ENCODE results near the gene ACP2.
A peak's percentile ranks its signal among the peaks of the same experiment; 100 is the strongest.

ACP2 gene

DNA sequence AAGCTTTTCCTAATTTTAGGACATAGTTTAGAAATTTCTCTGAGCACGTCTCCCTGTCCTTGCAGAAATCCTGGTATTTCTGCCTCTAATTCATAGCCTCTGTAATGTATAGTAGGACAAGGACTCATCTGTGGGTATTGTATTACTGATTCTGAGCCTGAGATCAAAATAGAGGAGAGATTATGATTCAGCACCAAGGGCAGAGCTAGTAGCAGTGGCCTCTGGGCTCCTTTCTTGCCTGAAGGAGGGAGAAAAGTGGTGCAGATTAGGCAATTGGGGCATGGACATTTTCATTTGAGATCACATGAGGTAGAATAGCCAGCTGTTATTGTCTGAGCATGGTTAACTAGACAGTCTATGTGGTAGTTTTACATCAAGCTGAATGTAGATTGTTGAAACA lies 24.1 kb upstream of the ACP2 start:
- Mint-ChIP-seq H3K4me1 (ENCODE audit: low read depth) (peaks cover 50% of the 10 kb centered on the region), H3K4me3 (peak overlapping the region; percentile 87), H3K9me3 (ENCODE audit: low read depth) (no peaks in the 10 kb centered on the region), H3K36me3 (no peaks in the 10 kb centered on the region), H3K27ac (peak overlapping the region; percentile 82), H3K27me3 (no peaks in the 10 kb centered on the region)

- Mint-ChIP-seq H3K4me1 (ENCODE audit: low read depth) (peaks cover 51% of the 10 kb centered on the region), H3K4me3 (peak overlapping the region; percentile 87), H3K36me3 (no peaks in the 10 kb centered on the region), H3K27me3 (no peaks in the 10 kb centered on the region), H3K9me3 (ENCODE audit: low read depth) (no peaks in the 10 kb centered on the region), H3K27ac (peak overlapping the region; percentile 85)
Observed at GRCh38 chr11:47271961-47272661, 23.5 kb upstream of the ACP2 start.

GRCh38 chr11:47271328-47271727 lies 22.7 kb upstream of the ACP2 start:
- Mint-ChIP-seq H3K4me3 (peak overlapping the region; percentile 87), H3K36me3 (no peaks in the 10 kb centered on the region), H3K4me1 (ENCODE audit: low read depth) (peaks cover 51% of the 10 kb centered on the region), H3K27me3 (no peaks in the 10 kb centered on the region), H3K9me3 (ENCODE audit: low read depth) (no peaks in the 10 kb centered on the region), H3K27ac (peak overlapping the region; percentile 85)

DNA sequence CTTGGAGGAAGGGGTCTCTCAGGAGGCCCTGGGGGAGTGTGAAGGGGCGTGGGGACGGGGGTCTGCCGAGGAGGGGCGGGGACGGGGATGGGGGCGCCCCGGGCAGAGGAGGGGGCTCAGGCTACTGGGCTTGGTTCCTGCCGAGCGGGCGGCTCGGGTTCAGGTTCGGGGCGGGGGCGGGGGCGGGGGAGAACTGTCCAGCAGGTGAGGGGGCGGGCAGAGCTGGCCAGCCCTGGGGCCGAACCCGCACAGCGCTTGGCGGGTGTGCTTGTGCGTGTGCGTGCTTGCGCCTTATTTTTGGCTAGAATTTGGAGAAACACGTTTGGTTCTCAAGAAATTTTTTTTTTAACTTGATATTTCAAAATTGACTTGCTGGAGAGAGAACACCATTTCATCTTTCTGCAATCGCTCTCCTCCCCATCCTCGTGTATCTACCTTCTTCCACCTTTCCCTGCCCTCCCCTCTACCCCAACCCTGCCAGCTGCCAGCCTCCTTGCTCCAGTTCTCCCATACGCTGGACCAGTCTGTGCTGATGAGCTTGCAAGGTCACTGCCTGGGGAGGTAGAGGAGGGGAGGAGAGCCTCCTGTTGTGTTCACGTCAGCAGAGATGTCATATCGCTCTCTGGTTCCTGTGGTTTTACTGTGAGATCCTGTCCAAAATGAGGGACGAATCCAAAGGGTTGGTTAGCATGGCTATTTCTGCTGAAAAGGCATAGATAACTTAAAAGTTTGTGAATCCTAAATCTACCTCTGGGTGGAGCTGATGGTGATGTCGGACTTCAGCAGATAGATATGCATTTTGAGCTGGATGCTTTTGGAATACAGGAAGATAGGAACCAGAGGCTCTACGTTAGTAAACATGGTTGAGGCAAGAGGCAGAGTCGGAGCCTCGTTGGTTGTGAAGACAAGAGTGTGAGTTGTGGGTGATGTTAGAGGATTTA lies 22.0 kb upstream of the ACP2 start:
- Mint-ChIP-seq H3K4me3 (peak overlapping the region; percentile 87), H3K27ac (peak overlapping the region; percentile 85), H3K36me3 (no peaks in the 10 kb centered on the region), H3K27me3 (no peaks in the 10 kb centered on the region), H3K9me3 (ENCODE audit: low read depth) (no peaks in the 10 kb centered on the region), H3K4me1 (ENCODE audit: low read depth) (peaks cover 55% of the 10 kb centered on the region)

DNA sequence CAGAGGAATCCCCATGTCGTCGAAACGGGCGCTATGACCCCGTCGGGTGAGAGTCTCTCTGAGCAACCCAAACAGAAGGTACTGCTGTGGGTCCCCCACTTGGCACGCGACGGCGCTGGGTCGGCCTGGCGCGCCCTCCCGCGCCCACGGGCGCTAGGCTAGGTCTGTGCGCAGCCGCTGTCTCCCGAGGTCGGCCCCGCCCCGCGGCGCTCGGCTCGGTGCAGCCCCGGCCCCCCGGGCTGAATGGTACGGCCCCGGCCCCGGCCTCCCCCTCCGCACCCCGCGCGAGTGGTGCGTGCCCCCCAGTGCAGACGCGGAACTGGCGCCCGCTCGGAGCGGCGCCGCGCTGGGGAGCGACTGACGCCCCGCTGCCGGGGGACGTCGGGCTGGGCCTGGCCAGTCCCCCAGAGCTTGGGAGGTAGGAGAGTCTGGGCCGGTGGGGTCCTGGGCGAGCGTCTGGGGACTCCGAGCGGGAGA lies 21.3 kb upstream of the ACP2 start, which contains the start of gene MADD:
Gene MADD (plus strand): TSS at position 305 of the 477 bp plus-strand sequence.
- no peaks in the 10 kb centered on the region for H3K27me3 Mint-ChIP-seq
- no peaks in the 10 kb centered on the region for H3K36me3 Mint-ChIP-seq
- no peaks in the 10 kb centered on the region for H3K9me3 Mint-ChIP-seq (ENCODE audit: low read depth)
- H3K4me1 Mint-ChIP-seq (ENCODE audit: low read depth): peaks cover 61% of the 10 kb centered on the region
- peak within 1 kb of the TSS; percentile 99 for H3K27ac Mint-ChIP-seq
- peak within 1 kb of the TSS; percentile 91 for H3K4me3 Mint-ChIP-seq

GRCh38 chr11:47269002-47269828 lies 20.6 kb upstream of the ACP2 start:
- Mint-ChIP-seq H3K4me1 (ENCODE audit: low read depth) (peaks cover 65% of the 10 kb centered on the region), H3K36me3 (no peaks in the 10 kb centered on the region), H3K27ac (peak overlapping the region; percentile 99), H3K27me3 (no peaks in the 10 kb centered on the region), H3K4me3 (peak overlapping the region; percentile 91), H3K9me3 (ENCODE audit: low read depth) (no peaks in the 10 kb centered on the region)

DNA sequence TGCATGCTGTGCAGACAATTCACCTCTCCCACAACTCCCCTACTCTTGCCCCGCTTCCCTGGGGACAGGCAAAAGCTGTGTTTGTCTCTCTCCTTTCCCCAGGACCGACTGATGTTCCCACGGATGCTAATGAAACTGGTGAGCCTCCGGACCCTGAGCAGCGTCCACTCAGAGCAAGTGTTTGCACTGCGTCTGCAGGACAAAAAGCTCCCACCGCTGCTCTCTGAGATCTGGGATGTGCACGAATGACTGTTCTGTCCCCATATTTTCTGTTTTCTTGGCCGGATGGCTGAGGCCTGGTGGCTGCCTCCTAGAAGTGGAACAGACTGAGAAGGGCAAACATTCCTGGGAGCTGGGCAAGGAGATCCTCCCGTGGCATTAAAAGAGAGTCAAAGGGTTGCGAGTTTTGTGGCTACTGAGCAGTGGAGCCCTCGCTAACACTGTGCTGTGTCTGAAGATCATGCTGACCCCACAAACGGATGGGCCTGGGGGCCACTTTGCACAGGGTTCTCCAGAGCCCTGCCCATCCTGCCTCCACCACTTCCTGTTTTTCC lies 19.9 kb upstream of the ACP2 start:
- Mint-ChIP-seq H3K4me1 (ENCODE audit: low read depth) (peaks cover 58% of the 10 kb centered on the region), H3K9me3 (ENCODE audit: low read depth) (no peaks in the 10 kb centered on the region), H3K36me3 (no peaks in the 10 kb centered on the region), H3K27ac (peak overlapping the region; percentile 99), H3K27me3 (no peaks in the 10 kb centered on the region), H3K4me3 (peak overlapping the region; percentile 91)

DNA sequence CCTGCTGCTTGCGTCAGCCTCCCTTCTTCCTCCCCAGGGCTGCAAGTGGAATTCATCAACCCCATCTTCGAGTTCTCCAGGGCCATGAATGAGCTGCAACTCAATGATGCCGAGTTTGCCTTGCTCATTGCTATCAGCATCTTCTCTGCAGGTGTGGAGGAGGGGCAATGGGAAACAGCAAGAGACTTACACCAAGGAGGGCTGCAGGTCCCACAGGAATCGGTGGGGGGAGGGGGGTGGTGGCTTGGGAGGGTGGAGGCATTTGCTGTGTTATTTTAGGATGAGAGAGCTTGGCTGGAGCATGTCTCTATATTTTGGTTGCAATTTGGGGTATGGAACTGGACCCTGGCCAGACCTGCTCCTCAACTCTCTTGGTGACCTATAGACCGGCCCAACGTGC lies 19.3 kb upstream of the ACP2 start:
- peak overlapping the region; percentile 91 for H3K4me3 Mint-ChIP-seq
- H3K4me1 Mint-ChIP-seq (ENCODE audit: low read depth): peaks cover 54% of the 10 kb centered on the region
- H3K9me3 Mint-ChIP-seq (ENCODE audit: low read depth): no peaks in the 10 kb centered on the region

DNA sequence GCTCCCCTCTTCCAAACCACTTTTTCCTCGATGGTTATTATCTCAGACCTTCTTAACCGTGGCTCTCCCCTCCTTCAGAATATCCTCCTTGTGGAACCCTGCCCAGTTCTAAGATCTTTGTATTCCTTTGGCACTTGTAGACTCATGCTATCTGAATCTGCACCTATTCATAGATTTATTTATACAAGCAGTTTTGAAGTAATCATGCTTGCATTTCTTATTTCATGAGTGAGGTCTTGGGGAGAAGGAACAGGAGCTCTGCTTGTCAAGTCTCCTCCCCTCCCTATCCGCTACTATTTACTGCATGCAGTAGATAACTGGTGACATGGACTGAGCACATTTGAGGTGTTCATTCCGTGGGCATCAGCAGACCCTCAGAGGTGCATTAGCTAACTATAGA lies 15.9 kb upstream of the ACP2 start:
- no peaks in the 10 kb centered on the region for H3K9me3 Mint-ChIP-seq (ENCODE audit: low read depth)
- H3K36me3 Mint-ChIP-seq: no peaks in the 10 kb centered on the region
- H3K27ac Mint-ChIP-seq: peak overlapping the region; percentile 84
- no peak overlapping the region for H3K4me3 Mint-ChIP-seq
- H3K4me1 Mint-ChIP-seq (ENCODE audit: low read depth): peaks cover 32% of the 10 kb centered on the region
- H3K27me3 Mint-ChIP-seq: no peaks in the 10 kb centered on the region

More for the DNA sequence above, 19.3 kb upstream of the ACP2 start:
- Mint-ChIP-seq H3K27me3 (no peaks in the 10 kb centered on the region), H3K36me3 (no peaks in the 10 kb centered on the region), H3K27ac (peak overlapping the region; percentile 99)

GRCh38 chr11:47264119-47264518 lies 15.5 kb upstream of the ACP2 start:
- no peak overlapping the region for H3K4me3 Mint-ChIP-seq
- no peaks in the 10 kb centered on the region for H3K27me3 Mint-ChIP-seq
- no peaks in the 10 kb centered on the region for H3K36me3 Mint-ChIP-seq
- peak overlapping the region; percentile 84 for H3K27ac Mint-ChIP-seq
- H3K4me1 Mint-ChIP-seq (ENCODE audit: low read depth): peaks cover 35% of the 10 kb centered on the region
- H3K9me3 Mint-ChIP-seq (ENCODE audit: low read depth): no peaks in the 10 kb centered on the region

DNA sequence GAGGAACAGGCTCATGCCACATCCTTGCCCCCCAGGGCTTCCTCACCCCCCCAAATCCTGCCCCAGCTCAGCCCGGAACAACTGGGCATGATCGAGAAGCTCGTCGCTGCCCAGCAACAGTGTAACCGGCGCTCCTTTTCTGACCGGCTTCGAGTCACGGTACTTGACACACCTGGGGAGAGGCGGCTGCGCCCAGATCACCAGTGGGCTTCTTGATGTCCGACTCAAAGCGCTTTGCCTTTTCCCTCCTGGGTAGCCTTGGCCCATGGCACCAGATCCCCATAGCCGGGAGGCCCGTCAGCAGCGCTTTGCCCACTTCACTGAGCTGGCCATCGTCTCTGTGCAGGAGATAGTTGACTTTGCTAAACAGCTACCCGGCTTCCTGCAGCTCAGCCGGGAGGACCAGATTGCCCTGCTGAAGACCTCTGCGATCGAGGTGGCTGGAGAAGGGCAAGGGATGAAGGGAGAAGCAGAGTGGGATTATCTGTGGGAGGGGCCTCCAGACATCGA lies 12.7 kb upstream of the ACP2 start:
- peaks cover 23% of the 10 kb centered on the region for H3K4me1 Mint-ChIP-seq (ENCODE audit: low read depth)
- no peaks in the 10 kb centered on the region for H3K9me3 Mint-ChIP-seq (ENCODE audit: low read depth)
- no peak overlapping the region for H3K27ac Mint-ChIP-seq
- no peak overlapping the region for H3K4me3 Mint-ChIP-seq
- H3K27me3 Mint-ChIP-seq: no peaks in the 10 kb centered on the region
- no peaks in the 10 kb centered on the region for H3K36me3 Mint-ChIP-seq

DNA sequence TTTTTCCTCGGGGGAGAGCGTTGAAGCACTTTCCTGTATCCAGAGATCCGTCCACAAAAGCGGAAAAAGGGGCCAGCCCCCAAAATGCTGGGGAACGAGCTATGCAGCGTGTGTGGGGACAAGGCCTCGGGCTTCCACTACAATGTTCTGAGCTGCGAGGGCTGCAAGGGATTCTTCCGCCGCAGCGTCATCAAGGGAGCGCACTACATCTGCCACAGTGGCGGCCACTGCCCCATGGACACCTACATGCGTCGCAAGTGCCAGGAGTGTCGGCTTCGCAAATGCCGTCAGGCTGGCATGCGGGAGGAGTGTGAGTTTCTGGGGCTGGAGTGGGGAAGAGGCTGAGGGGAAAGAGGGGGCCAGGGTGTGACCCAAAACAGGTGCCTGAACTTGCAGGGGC lies 11.8 kb upstream of the ACP2 start:
- Mint-ChIP-seq H3K9me3 (ENCODE audit: low read depth) (no peaks in the 10 kb centered on the region), H3K36me3 (no peaks in the 10 kb centered on the region)

GRCh38 chr11:47259232-47259977 lies 10.8 kb upstream of the ACP2 start:
- Mint-ChIP-seq H3K27me3 (no peaks in the 10 kb centered on the region), H3K4me1 (ENCODE audit: low read depth) (peaks cover 13% of the 10 kb centered on the region), H3K4me3 (no peak overlapping the region), H3K9me3 (ENCODE audit: low read depth) (no peaks in the 10 kb centered on the region), H3K27ac (no peak overlapping the region), H3K36me3 (no peaks in the 10 kb centered on the region)

More for the DNA sequence above, 11.8 kb upstream of the ACP2 start:
- no peak overlapping the region for H3K27ac Mint-ChIP-seq
- peaks cover 16% of the 10 kb centered on the region for H3K4me1 Mint-ChIP-seq (ENCODE audit: low read depth)
- H3K4me3 Mint-ChIP-seq: no peak overlapping the region
- H3K27me3 Mint-ChIP-seq: no peaks in the 10 kb centered on the region
